ENCODE data around the gene MPI. TPM values are rescaled to one million over a fixed set of nuclear protein-coding genes. Genes with fewer than 3 reads are reported as not detected.

MPI gene
- total and polyA plus RNA-seq, 10 of the 15 experiments (the other 5 are each of a cell fraction or from before 2014, with no cell fraction given) = 35.6 to 93.9 (median 44.1) TPM

GRCh38 chr15:74937590-74938371, 47.9 kb downstream of the MPI start, which contains the start of gene COX5A (continued):
- no peak for TF ChIP-seq IRF4 (IDR thresholded peaks at IDR 0.05; ENCODE audit: low read depth, low read length)
- TF ChIP-seq, protein P1, sequence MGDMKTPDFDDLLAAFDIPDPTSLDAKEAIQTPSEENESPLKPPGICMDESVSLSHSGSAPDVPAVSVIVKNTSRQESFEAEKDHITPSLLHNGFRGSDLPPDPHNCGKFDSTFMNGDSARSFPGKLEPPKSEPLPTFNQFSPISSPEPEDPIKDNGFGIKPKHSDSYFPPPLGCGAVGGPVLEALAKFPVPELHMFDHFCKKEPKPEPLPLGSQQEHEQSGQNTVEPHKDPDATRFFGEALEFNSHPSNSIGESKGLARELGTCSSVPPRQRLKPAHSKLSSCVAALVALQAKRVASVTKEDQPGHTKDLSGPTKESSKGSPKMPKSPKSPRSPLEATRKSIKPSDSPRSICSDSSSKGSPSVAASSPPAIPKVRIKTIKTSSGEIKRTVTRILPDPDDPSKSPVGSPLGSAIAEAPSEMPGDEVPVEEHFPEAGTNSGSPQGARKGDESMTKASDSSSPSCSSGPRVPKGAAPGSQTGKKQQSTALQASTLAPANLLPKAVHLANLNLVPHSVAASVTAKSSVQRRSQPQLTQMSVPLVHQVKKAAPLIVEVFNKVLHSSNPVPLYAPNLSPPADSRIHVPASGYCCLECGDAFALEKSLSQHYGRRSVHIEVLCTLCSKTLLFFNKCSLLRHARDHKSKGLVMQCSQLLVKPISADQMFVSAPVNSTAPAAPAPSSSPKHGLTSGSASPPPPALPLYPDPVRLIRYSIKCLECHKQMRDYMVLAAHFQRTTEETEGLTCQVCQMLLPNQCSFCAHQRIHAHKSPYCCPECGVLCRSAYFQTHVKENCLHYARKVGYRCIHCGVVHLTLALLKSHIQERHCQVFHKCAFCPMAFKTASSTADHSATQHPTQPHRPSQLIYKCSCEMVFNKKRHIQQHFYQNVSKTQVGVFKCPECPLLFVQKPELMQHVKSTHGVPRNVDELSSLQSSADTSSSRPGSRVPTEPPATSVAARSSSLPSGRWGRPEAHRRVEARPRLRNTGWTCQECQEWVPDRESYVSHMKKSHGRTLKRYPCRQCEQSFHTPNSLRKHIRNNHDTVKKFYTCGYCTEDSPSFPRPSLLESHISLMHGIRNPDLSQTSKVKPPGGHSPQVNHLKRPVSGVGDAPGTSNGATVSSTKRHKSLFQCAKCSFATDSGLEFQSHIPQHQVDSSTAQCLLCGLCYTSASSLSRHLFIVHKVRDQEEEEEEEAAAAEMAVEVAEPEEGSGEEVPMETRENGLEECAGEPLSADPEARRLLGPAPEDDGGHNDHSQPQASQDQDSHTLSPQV (IDR thresholded peaks at IDR 0.05) = 0 out of 2 replicates have a peak, but pooled peaks have one; percentile 23
- TF ChIP-seq, protein P2, sequence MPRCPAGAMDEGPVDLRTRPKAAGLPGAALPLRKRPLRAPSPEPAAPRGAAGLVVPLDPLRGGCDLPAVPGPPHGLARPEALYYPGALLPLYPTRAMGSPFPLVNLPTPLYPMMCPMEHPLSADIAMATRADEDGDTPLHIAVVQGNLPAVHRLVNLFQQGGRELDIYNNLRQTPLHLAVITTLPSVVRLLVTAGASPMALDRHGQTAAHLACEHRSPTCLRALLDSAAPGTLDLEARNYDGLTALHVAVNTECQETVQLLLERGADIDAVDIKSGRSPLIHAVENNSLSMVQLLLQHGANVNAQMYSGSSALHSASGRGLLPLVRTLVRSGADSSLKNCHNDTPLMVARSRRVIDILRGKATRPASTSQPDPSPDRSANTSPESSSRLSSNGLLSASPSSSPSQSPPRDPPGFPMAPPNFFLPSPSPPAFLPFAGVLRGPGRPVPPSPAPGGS (IDR thresholded peaks at IDR 0.05; ENCODE audit: borderline replicate concordance, insufficient read depth, low read depth, low read length, poor library complexity, severe bottlenecking) = peak; percentile 26
- TF ChIP-seq TCF3 (IDR thresholded peaks at IDR 0.05; ENCODE audit: borderline replicate concordance, insufficient read depth, low read depth, low read length) = peak; percentile 77; the same call in 1 of the 2 replicates
- peak; percentile 86; the same call in 1 of the 2 replicates for TF ChIP-seq RB1 (IDR thresholded peaks at IDR 0.05; ENCODE audit: borderline replicate concordance)
- no peak for TF ChIP-seq ZBTB4 (CRISPR knock-in tag; IDR thresholded peaks at IDR 0.05)
- TF ChIP-seq PAX5 (IDR thresholded peaks at IDR 0.05; ENCODE audit: borderline replicate concordance, low read depth, low read length) = peak; percentile 87
- peak; percentile 2; the same call in 1 of the 2 replicates for TF ChIP-seq RUNX3 (IDR thresholded peaks at IDR 0.05; ENCODE audit: low read length)
- no peak for TF ChIP-seq HDAC2 (IDR thresholded peaks at IDR 0.05)
- TF ChIP-seq FOXK2 (IDR thresholded peaks at IDR 0.05) = no peak
- TF ChIP-seq LARP7 (IDR thresholded peaks at IDR 0.05) = peak; percentile 93
- peak; percentile 74 for TF ChIP-seq USF2 (IDR thresholded peaks at IDR 0.05; ENCODE audit: borderline replicate concordance, low read depth, low read length)
- TF ChIP-seq ZNF687 (IDR thresholded peaks at IDR 0.05) = peak; percentile 77
- TF ChIP-seq RELA (IDR thresholded peaks at IDR 0.05; ENCODE audit: borderline replicate concordance, partially characterized antibody) = no peak

Data from GM12878 (cell line).